ENCODE results near the gene HTRA1. TPM values are rescaled to one million over a fixed set of nuclear protein-coding genes. Genes with fewer than 3 reads are reported as not detected.

Gene HTRA1
- total RNA-seq (2021; ENCODE audit: unreplicated experiment) (32.8 TPM), Bru-seq, nascent RNA (percentile 51 among the genes with signal in this experiment), BruChase-seq, experiment 1, labeled RNA remaining after a 2-hour chase (percentile 44 among the genes with signal in this experiment), BruChase-seq, experiment 2, labeled RNA remaining after a 6-hour chase (percentile 46 among the genes with signal in this experiment)
- 50.5 TPM for polyA plus RNA-seq (2012; ENCODE audit: insufficient read length)
- long read RNA-seq, transcript HTRA1-202 (6 exons, 1,214 nt) = minor isoform, 8 of 66 reads
- long read RNA-seq, transcript HTRA1-201 (9 exons, 2,120 nt) = major isoform, 46 of 66 reads
- long read RNA-seq, partial matches to known transcripts = 2 of 66 reads
- long read RNA-seq, other reads (novel, unspliced or antisense) = 10 of 66 reads

DNA sequence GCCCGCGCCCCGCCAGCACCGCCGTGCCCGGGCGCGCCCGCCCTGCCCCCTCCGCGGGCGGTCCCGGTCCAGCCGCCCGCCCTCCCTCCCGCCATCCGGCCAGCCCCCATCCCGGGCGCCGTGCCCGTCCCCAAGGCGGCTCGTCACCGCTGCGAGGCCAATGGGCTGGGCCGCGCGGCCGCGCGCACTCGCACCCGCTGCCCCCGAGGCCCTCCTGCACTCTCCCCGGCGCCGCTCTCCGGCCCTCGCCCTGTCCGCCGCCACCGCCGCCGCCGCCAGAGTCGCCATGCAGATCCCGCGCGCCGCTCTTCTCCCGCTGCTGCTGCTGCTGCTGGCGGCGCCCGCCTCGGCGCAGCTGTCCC lies at the start of gene HTRA1:
Gene HTRA1 (plus strand): TSS at position 187 of the 362 bp plus-strand sequence. CDS start 100 bp downstream, at position 287.
- Histone ChIP-seq H3K4me1 (ENCODE audit: control insufficient read depth, insufficient read depth, low read length) (peaks cover 10% of the 10 kb centered on the region), H3K36me3 (ENCODE audit: control insufficient read depth, insufficient read depth, low read length) (no peaks in the 10 kb centered on the region), H3K9me3 (ENCODE audit: control insufficient read depth, insufficient read depth, low read depth, low read length) (no peaks in the 10 kb centered on the region), H3K27ac (ENCODE audit: low read length) (peak within 1 kb of the TSS; percentile 1; the same call in 1 of the 2 replicates), H3K4me3 (ENCODE audit: low read depth in 2 of 2, low read length in 2 of 2) (peak within 1 kb of the TSS; percentile 46 to 74), H3K27me3 (ENCODE audit: control insufficient read depth, insufficient read depth, low read length) (no peaks in the 10 kb centered on the region)
- ChIA-PET CTCF (no interaction called here), POLR2A (no interaction called here)
- intact Hi-C loops (cut with micrococcal nuclease; ENCODE audit: unreplicated experiment) (no loop called here), in situ Hi-C loops (cut with HindIII; ENCODE audit: low pct_unique_long_range_greater_than_20kb, low sequenced_read_pairs) (no loop called here)
- DNase-seq (ENCODE audit: low read depth, low spot score) (no peak), ATAC-seq (peak; percentile 74)
- TF ChIP-seq, protein P1, sequence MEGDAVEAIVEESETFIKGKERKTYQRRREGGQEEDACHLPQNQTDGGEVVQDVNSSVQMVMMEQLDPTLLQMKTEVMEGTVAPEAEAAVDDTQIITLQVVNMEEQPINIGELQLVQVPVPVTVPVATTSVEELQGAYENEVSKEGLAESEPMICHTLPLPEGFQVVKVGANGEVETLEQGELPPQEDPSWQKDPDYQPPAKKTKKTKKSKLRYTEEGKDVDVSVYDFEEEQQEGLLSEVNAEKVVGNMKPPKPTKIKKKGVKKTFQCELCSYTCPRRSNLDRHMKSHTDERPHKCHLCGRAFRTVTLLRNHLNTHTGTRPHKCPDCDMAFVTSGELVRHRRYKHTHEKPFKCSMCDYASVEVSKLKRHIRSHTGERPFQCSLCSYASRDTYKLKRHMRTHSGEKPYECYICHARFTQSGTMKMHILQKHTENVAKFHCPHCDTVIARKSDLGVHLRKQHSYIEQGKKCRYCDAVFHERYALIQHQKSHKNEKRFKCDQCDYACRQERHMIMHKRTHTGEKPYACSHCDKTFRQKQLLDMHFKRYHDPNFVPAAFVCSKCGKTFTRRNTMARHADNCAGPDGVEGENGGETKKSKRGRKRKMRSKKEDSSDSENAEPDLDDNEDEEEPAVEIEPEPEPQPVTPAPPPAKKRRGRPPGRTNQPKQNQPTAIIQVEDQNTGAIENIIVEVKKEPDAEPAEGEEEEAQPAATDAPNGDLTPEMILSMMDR (IDR thresholded peaks at IDR 0.05) = no peak
- no peak for TF ChIP-seq TCF7L2 (IDR thresholded peaks at IDR 0.05; ENCODE audit: low read depth, low read length)
- TF ChIP-seq, protein P2, sequence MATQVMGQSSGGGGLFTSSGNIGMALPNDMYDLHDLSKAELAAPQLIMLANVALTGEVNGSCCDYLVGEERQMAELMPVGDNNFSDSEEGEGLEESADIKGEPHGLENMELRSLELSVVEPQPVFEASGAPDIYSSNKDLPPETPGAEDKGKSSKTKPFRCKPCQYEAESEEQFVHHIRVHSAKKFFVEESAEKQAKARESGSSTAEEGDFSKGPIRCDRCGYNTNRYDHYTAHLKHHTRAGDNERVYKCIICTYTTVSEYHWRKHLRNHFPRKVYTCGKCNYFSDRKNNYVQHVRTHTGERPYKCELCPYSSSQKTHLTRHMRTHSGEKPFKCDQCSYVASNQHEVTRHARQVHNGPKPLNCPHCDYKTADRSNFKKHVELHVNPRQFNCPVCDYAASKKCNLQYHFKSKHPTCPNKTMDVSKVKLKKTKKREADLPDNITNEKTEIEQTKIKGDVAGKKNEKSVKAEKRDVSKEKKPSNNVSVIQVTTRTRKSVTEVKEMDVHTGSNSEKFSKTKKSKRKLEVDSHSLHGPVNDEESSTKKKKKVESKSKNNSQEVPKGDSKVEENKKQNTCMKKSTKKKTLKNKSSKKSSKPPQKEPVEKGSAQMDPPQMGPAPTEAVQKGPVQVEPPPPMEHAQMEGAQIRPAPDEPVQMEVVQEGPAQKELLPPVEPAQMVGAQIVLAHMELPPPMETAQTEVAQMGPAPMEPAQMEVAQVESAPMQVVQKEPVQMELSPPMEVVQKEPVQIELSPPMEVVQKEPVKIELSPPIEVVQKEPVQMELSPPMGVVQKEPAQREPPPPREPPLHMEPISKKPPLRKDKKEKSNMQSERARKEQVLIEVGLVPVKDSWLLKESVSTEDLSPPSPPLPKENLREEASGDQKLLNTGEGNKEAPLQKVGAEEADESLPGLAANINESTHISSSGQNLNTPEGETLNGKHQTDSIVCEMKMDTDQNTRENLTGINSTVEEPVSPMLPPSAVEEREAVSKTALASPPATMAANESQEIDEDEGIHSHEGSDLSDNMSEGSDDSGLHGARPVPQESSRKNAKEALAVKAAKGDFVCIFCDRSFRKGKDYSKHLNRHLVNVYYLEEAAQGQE (IDR thresholded peaks at IDR 0.05; ENCODE audit: insufficient read depth in 1 of 2, low read depth in 2 of 2, low read length in 1 of 2) = no peak
- no peak for TF ChIP-seq SIN3A (IDR thresholded peaks at IDR 0.05; ENCODE audit: borderline replicate concordance, insufficient read depth, low read depth, low read length)
- no peak for TF ChIP-seq POLR2AphosphoS5 (IDR thresholded peaks at IDR 0.05; ENCODE audit: low read depth, low read length)
- no TSS peak for BruUV-seq (replicated peaks)

DNA sequence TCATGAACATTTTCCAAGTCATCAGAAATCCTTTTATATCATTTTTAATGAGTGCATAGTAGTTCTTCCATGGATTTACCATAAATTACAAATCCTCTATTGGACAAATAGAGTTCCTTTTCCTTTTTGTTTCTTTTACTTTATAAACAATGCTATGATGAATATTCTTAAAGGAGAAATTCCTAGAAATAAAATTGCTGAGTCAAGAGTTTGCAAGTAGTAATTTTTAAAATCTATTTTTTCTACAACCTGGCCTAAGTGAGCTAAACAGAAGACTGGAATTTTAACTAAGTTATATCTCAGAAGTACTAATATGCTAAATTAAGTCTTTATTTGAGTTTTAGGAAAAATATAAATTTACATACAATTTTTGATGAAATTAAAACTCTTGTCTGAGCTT lies 48.0 kb upstream of the HTRA1 start:
- DNase-seq (ENCODE audit: low read depth, low spot score) (no peak), ATAC-seq (no peak)
- Histone ChIP-seq H3K4me1 (ENCODE audit: control insufficient read depth, insufficient read depth, low read length) (no peaks in the 10 kb centered on the region), H3K36me3 (ENCODE audit: control insufficient read depth, insufficient read depth, low read length) (peaks cover 66% of the 10 kb centered on the region), H3K4me3 (ENCODE audit: low read depth in 2 of 2, low read length in 2 of 2) (no peak overlapping the region), H3K27ac (ENCODE audit: low read length) (no peak overlapping the region), H3K27me3 (ENCODE audit: control insufficient read depth, insufficient read depth, low read length) (no peaks in the 10 kb centered on the region), H3K9me3 (ENCODE audit: control insufficient read depth, insufficient read depth, low read depth, low read length) (no peaks in the 10 kb centered on the region)
- in situ Hi-C loops (cut with HindIII; ENCODE audit: low pct_unique_long_range_greater_than_20kb, low sequenced_read_pairs) (no loop called here), intact Hi-C loops (cut with micrococcal nuclease; ENCODE audit: unreplicated experiment) (no loop called here)
- BruUV-seq (replicated peaks) = no TSS peak
- TF ChIP-seq, protein P2 (IDR thresholded peaks at IDR 0.05; ENCODE audit: insufficient read depth in 1 of 2, low read depth in 2 of 2, low read length in 1 of 2) = no peak
- no peak for TF ChIP-seq POLR2AphosphoS5 (IDR thresholded peaks at IDR 0.05; ENCODE audit: low read depth, low read length)
- TF ChIP-seq TCF7L2 (IDR thresholded peaks at IDR 0.05; ENCODE audit: low read depth, low read length) = no peak
- no peak for TF ChIP-seq SIN3A (IDR thresholded peaks at IDR 0.05; ENCODE audit: borderline replicate concordance, insufficient read depth, low read depth, low read length)
- TF ChIP-seq, protein P1 (IDR thresholded peaks at IDR 0.05) = no peak
- ChIA-PET POLR2A (interaction anchor here (0.6 kb wide), 2 partner anchors 30 to 114 kb away, joined by 4 to 5 read pairs; no protein-coding TSS in a partner anchor), CTCF (no interaction called here)
